Posterior vena cava (tissue), 2 donors: ENCODE measurements around the gene NELFA. TPM values are rescaled to one million over a fixed set of nuclear protein-coding genes. Genes with fewer than 3 reads are reported as not detected.

Experiments
- DNase-seq: peaks from one replicate; pipeline ENCODE4 v3.0.0-alpha.2; 2020; ENCODE audit warnings: low spot score
- intact Hi-C, 2 donors: fragments of 100-400 bp; cut with DNase I; formaldehyde crosslinking; loops; one replicate each; pipeline versions ENCODE4 v1.14.1 to v1.14.2; 2022 to 2023
- total RNA-seq, 2 donors: library from RNA; stranded (reverse); fragmentation: NEBNext Ultra II Directional; extraction: Animal tissue kit (Norgen Biotek cat#: 25700); gene quantifications; one replicate each; pipeline ENCODE4 v1.2.1, GENCODE V29; 2021
- donor health status: DM: yes; HTN: yes; CAD: no.
- donor health status: DM: yes; HTN: yes; CAD: no.

Gene NELFA
- total RNA-seq, 2 donors from 2014 or later: 16.2 to 17.3 TPM

DNA sequence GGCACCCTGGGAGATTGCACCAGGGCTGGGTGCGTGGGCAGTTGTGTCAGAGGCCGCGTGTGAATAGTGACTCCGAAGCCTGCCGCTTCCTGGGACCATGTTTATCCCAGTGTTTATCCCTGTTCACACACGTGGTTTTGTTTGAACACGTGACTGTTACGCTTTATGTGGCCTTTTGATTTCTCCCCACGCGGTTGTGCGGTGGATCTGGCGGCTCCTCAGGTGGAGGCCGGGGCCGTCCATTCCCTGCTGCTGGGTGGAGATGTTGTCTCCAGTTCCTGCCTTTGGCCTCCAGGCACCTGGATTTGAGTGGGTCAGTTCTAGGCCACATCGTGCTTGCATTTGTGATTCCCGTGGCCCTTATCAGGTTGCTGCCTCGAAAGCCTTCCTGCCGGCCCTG, 35.1 kb downstream of the NELFA start:
- DNase-seq: peak; percentile 49
- intact Hi-C loops: no loop called here

GRCh38 chr4:1973218-1973617, 35.6 kb downstream of the NELFA start:
- peak; percentile 74 for DNase-seq
- intact Hi-C loops: no loop called here

- DNase-seq: peak; percentile 15
- intact Hi-C loops: no loop called here
Measured at GRCh38 chr4:1972414-1972813, 36.4 kb downstream of the NELFA start.

GRCh38 chr4:1971456-1972200, 37.1 kb downstream of the NELFA start:
- peak; percentile 71 for DNase-seq

DNA sequence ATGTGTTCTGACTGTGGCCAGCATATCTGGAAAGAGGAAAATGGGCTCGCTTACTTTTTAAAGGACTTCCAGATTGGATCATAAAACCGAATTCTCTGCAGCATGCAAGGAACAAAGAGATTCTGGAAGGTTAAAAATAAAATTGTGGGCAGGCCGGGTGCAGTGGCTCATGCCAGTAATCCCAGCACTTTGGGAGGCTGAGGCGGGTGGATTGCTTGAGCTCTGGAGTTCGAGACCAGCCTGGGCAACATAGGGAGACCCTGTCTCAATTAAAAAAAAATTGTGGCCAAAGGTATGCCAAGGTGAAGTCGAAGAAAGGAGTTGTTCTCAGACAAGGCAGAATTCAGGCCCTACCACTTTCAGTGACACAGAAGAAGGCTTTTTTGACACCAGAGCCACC, 37.8 kb downstream of the NELFA start:
- intact Hi-C loops: no loop called here
- peak; percentile 20 for DNase-seq

More at GRCh38 chr4:1971456-1972200, 37.1 kb downstream of the NELFA start:
- intact Hi-C loops: no loop called here

DNA sequence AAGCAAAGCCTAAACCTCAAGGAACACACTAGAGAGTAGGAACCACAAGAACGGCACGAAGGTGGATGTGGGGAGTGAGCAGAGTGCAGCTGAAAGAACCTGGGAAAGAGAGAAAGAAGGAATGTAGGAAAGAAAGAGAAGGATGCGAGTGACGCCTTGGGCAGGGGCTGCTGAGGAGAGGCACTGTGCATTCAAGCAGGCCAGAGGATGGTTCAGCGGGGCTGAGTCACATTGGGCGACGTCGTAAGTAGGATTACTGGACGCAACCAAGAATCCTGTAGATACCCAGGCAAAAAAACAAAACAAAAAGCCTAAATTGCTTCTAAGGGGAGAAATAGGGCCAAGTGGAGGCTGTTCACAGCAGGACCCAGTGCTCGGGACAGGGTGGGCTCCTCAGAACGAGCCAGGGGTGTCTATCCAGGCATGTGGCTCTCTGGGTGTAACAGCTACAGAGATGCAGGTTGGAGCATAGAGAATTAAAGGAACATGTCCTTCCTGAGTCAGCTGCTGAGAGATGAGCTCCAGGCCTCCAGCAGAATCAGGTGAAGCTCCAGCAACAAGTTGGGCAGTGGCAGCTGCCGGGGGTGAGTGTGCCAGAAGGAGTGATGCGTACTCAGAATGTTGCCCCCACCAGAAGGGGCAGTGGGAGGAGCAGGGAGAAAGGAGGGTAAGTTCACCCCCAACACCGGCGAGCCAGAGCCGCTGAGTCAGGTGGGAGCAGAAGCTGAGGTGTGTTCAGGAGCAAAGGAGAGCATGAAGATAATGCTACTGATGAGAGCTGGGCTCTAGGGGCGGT, 38.6 kb downstream of the NELFA start:
- intact Hi-C loops: no loop called here
- DNase-seq: peak; percentile 36

DNA sequence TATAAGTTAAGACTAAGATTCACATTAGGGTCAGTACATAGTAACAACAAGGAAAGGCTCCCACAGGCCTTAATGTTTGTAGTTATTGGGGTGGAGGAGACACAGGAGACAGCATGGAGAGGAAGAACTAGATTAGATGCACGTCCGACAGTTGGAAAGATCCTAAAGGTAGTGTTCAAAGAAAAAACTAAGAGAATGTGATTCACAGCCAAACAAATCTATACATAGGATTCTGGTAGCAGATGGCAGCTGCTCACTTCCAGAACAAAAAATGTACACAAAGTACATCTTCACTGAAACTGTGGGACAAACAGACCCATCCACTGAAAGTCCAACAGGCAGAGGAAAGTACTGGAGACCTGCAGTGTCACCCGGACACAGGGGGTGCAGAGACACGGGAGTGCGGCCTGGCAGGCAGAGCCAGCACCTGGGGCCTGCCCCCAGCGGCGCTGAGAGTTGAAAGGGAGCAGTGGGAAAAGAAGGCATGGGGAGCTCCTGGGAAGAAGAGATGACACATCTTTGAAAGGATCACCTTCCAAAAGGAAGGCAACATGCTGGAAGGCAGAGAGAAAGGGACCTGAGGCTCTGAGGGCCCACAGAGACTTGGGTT, 40.0 kb downstream of the NELFA start:
- intact Hi-C loops: no loop called here
- DNase-seq: peak; percentile 35

GRCh38 chr4:1967512-1968149, 41.1 kb downstream of the NELFA start:
- DNase-seq: peak; percentile 3
- intact Hi-C loops: no loop called here

DNA sequence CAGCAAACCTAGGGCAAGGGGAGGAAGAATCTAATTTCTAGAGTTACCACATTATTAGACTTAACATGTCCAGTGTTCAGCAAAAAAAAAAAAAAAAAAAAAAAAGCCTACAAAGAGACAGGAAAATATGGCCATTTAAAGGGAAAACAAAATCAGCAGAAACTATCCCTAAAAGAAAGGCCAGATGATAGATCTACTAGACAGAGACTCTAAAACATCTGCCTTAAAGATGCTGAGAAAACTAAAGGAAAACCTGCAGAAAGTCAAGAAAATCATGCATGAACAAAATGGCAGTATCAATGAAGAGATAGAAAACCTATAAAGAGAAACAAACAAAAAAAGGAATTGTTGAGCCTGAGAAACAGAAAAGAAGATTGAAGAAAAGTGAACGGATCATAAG, 43.8 kb downstream of the NELFA start:
- intact Hi-C loops: no loop called here
- no peak for DNase-seq

- intact Hi-C loops: no loop called here
- DNase-seq: peak; percentile 57
Measured at GRCh38 chr4:1964443-1964842, 44.3 kb downstream of the NELFA start.

- intact Hi-C loops: no loop called here
- DNase-seq: peak; percentile 30
Measured at GRCh38 chr4:1962980-1963379, 45.8 kb downstream of the NELFA start.

GRCh38 chr4:1961563-1961962, 47.2 kb downstream of the NELFA start:
- DNase-seq: peak; percentile 42
- intact Hi-C loops: no loop called here

DNA sequence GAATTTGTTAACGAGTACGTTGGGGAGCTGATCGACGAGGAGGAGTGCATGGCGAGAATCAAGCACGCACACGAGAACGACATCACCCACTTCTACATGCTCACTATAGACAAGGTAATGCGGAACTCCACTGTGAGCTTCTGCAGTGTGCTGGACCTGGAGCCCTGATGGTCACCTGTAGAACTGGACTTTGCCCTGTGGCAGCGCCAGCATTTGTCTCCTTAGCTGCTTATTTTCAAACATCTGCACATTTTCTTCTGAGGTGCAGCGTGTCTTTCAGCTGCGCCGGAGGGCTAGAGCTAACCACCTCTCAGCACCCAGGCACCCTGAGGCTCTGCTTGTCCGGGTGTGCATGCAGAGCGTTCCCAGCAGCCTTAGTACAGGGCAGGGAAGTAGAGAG, 47.7 kb downstream of the NELFA start:
- intact Hi-C loops: no loop called here
- peak; percentile 67 for DNase-seq

DNA sequence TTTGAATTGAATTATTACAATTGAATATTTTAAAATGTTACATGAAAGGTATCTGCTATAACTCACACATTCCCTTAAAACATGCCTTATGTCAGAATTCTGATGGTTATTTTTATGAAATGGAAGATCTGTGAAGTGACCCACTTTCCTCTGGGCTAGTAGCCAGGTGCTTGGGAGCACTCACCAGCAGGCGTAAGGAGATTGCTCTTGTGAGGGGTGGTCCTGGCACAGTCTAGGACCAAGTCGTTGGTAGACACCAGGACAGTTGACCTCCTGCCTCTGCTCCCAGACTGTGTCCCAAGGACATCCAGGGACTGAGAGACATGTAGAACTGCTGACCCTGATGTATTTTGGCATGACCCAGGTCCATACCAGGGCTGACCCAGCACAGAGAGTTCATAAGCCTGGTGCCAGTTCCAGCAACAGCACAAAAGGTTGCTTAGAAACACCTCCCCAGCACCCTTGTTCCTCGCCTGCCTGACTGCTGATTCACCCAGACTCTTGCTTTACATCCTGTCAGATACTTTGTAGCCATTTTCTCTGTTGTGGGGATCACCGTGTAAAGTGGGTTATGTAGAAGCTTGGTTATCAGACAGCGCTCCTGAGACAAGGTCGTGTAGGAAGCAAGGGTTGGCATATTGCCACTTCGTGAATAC, 48.5 kb downstream of the NELFA start:
- DNase-seq: peak; percentile 29
- intact Hi-C loops: no loop called here

DNA sequence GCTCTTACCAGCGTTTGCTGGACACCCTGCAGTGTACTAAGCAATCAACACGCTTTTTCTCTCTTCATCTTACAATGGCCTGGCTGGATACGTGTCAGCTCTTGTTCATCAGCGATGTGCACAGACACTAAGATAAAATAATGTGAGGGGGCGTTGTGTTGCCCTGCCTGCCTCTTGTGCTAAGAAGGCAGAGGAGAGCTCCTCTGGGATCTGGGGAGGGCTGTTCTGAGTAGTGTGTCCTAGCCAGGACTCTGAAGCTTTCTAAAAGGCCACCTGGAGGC, 49.7 kb downstream of the NELFA start:
- peak; percentile 16 for DNase-seq
- intact Hi-C loops: no loop called here

- intact Hi-C loops: no loop called here
Measured at GRCh38 chr4:1958276-1959103, 50.3 kb downstream of the NELFA start.

DNA sequence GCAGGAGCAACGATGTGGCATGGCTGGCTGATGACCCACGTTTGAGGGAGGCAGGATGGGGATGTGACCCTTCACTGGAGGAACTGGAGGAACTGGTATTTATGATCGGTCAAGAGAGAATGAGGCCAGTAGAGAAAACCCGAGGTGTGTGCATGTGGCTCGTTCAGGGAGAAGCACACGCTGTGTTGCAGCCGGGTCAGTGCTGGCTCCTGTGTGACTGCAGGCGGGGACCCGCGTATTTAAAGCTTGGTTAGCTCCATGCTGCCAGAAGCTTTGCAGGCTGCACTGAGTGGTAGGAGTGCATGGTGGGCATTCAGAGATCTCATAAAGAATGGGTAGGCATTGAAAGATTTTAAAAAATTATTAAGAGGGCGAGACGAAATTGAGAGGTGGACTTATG, 52.1 kb downstream of the NELFA start:
- intact Hi-C loops: no loop called here

More at GRCh38 chr4:1958276-1959103, 50.3 kb downstream of the NELFA start:
- peak; percentile 69 for DNase-seq

DNA sequence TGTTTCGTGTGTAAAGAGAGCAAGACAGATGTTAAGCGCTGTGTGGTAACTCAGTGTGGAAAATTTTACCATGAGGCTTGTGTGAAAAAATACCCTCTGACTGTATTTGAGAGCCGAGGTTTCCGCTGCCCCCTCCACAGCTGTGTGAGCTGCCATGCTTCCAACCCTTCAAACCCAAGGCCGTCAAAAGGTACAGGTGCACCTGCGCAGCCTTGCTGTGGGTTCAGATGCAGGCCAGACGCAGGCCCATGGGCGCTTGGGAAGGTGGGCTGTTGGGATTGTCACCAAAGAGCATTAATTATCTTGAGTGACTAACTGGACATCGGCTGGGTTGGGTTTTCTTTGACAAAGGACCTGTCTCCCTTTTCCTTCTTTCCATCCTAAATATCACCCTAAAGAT, 55.4 kb downstream of the NELFA start:
- intact Hi-C loops: no loop called here
- DNase-seq: peak; percentile 49

More for the DNA sequence above, 52.1 kb downstream of the NELFA start:
- DNase-seq: peak; percentile 38

DNA sequence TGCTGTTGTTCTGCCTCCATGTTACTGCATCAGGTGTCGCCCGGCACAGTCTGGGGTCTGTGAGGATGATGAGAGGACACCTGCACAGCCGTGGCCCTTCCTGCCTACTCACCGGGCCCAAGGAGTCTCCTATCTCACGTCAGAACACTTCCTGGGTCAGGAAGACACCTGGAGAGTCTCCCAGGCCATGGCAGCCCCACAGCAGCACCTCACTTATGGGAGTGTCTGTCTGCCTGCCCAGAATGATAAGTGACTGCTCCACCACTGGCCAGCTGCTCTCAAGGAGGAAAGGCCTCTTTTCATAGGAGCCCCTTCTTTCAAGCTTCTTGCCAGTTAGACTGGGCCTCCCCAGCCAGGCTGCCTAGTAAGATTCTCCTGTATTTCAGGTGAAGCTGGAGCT, 56.1 kb downstream of the NELFA start:
- intact Hi-C loops: no loop called here
- peak; percentile 45 for DNase-seq
